DND-41 (cell line): ENCODE measurements around the gene TCF20.

ENCODE experiments used
- ATAC-seq: fragments of 200-7000 bp; cut with Tn5 transposase; 3 replicates; pipeline ENCODE4 v1.9.1; 2021; ENCODE audit warnings: low read depth; ENCODE audit not compliant: insufficient read depth
- DNase-seq: peaks from one replicate; pipeline ENCODE4 v3.0.0-alpha.2; 2020
- H2AFZ ChIP-seq: 2 replicates; pipeline ENCODE4 v1.6.0; 2012; ENCODE audit warnings: low read depth, low read length
- H3K27ac ChIP-seq: 2 replicates; pipeline ENCODE4 v1.5.1; 2012; ENCODE audit warnings: low read length, inconsistent platforms
- H3K27me3 ChIP-seq: fragments of 200-600 bp; sonication (generic); 2 replicates; pipeline ENCODE4 v1.6.0; 2012; ENCODE audit warnings: low read length, mild to moderate bottlenecking, inconsistent platforms; ENCODE audit not compliant: insufficient read depth, poor library complexity
- H3K36me3 ChIP-seq: 2 replicates; pipeline ENCODE4 v1.5.1; 2012; ENCODE audit warnings: low read length, inconsistent platforms; ENCODE audit not compliant: insufficient read depth
- H3K4me1 ChIP-seq: 2 replicates; pipeline ENCODE4 v1.5.1; 2012; ENCODE audit warnings: mild to moderate bottlenecking, low read length; ENCODE audit not compliant: insufficient read depth
- H3K4me2 ChIP-seq: 2 replicates; pipeline ENCODE4 v1.6.0; 2012; ENCODE audit warnings: mild to moderate bottlenecking, moderate library complexity, low read length, inconsistent platforms; ENCODE audit not compliant: insufficient read depth
- H3K4me3 ChIP-seq, 2 experiments: fragments of 200-600 bp in 1 of 2; shearing (Covaris generic) in 1 of 2; 2 replicates each; pipeline ENCODE4 v1.5.1; 2012 to 2016; ENCODE audit warnings: inconsistent platforms in 2 of 2, low read length in 2 of 2, mild to moderate bottlenecking in 2 of 2, low read depth in 1 of 2, moderate library complexity in 1 of 2
- H3K79me2 ChIP-seq: 2 replicates; pipeline ENCODE4 v1.6.0; 2012; ENCODE audit warnings: low read length, inconsistent platforms; ENCODE audit not compliant: insufficient read depth
- H3K9ac ChIP-seq: 2 replicates; pipeline ENCODE4 v1.6.0; 2012; ENCODE audit warnings: low read depth, mild to moderate bottlenecking, inconsistent platforms, low read length, moderate library complexity
- H3K9me3 ChIP-seq: 2 replicates; pipeline ENCODE4 v1.5.1; 2012; ENCODE audit warnings: low read length, moderate library complexity, mild to moderate bottlenecking, inconsistent platforms; ENCODE audit not compliant: insufficient read depth, severe bottlenecking
- H4K20me1 ChIP-seq: 2 replicates; pipeline ENCODE4 v1.6.0; 2012; ENCODE audit warnings: low read length; ENCODE audit not compliant: insufficient read depth
- EZH2 ChIP-seq: IDR thresholded peaks from 3 replicates; pipeline ENCODE4 v1.6.1; 2012; ENCODE audit warnings: borderline replicate concordance, low read depth, mild to moderate bottlenecking, moderate library complexity, low read length, inconsistent platforms; ENCODE audit not compliant: severe bottlenecking
- TF ChIP-seq, protein P1 (sequence below): IDR thresholded peaks from 2 replicates; pipeline ENCODE4 v1.5.1; 2012; ENCODE audit warnings: borderline replicate concordance, low read length, moderate library complexity, mild to moderate bottlenecking; ENCODE audit not compliant: poor library complexity, severe bottlenecking; ENCODE audit errors: extremely low read depth

The TCF20 gene

DNA sequence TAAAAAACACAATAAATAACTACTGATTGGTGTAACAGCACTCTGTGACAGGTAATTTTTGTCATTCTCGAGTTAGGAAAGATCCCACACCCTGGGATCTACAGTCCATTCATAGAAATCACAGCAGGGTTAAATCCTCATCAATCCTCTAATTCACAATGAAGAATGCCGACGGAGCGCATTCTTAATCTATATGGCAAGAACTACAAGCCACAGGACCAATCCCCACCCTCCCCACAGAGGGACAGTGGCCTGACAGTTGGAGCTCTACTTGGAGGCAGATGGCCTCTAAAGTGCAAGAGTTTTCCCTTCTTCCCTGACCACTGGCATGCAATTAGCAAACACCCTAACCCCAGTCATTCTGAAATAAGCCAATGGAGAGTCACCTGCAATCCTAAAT is 34.2 kb downstream of the TCF20 start:
- H2AFZ ChIP-seq: no peak overlapping the region
- TF ChIP-seq, protein P1, sequence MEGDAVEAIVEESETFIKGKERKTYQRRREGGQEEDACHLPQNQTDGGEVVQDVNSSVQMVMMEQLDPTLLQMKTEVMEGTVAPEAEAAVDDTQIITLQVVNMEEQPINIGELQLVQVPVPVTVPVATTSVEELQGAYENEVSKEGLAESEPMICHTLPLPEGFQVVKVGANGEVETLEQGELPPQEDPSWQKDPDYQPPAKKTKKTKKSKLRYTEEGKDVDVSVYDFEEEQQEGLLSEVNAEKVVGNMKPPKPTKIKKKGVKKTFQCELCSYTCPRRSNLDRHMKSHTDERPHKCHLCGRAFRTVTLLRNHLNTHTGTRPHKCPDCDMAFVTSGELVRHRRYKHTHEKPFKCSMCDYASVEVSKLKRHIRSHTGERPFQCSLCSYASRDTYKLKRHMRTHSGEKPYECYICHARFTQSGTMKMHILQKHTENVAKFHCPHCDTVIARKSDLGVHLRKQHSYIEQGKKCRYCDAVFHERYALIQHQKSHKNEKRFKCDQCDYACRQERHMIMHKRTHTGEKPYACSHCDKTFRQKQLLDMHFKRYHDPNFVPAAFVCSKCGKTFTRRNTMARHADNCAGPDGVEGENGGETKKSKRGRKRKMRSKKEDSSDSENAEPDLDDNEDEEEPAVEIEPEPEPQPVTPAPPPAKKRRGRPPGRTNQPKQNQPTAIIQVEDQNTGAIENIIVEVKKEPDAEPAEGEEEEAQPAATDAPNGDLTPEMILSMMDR: no peak
- no peak for TF ChIP-seq EZH2
- H3K9ac ChIP-seq: no peak overlapping the region
- H3K4me3 ChIP-seq: no peak overlapping the region
- H3K79me2 ChIP-seq: peaks cover 99% of the 10 kb centered on the region
- H4K20me1 ChIP-seq: peaks cover 51% of the 10 kb centered on the region
- no peaks in the 10 kb centered on the region for H3K27me3 ChIP-seq
- no peak overlapping the region for H3K27ac ChIP-seq
- no peak overlapping the region for H3K4me2 ChIP-seq
- DNase-seq (no peak), ATAC-seq (no peak)
- peaks cover 13% of the 10 kb centered on the region for H3K36me3 ChIP-seq
- no peaks in the 10 kb centered on the region for H3K4me1 ChIP-seq
- peaks cover 10% of the 10 kb centered on the region for H3K9me3 ChIP-seq

DNA sequence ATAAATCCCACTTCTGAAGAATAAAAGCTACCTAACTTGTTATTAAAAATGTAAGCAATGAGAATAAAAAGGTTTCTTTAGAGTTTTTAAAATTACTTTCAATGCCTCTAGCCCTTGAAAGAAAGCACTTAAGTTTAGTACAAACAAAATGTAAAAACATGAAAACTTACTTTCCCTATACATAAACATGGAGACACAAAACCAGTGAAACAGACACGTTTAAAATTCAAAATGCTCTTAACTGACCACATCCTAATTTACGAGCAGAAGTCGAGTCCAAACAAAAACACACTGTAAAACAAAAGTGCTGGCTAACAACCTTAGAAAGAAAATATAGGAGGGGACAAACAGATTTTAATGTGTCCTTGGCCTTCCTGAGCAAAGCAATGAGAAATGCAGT is 36.6 kb downstream of the TCF20 start:
- Histone ChIP-seq H3K27me3 (no peaks in the 10 kb centered on the region), H2AFZ (no peak overlapping the region), H3K4me3 (no peak overlapping the region), H3K4me2 (no peak overlapping the region), H4K20me1 (peaks cover 69% of the 10 kb centered on the region), H3K79me2 (peaks cover 99% of the 10 kb centered on the region), H3K9me3 (peaks cover 7% of the 10 kb centered on the region), H3K4me1 (no peaks in the 10 kb centered on the region), H3K27ac (no peak overlapping the region), H3K9ac (no peak overlapping the region), H3K36me3 (0 out of 2 replicates have a peak, but pooled peaks cover 2% of the 10 kb centered on the region)
- DNase-seq (no peak), ATAC-seq (no peak)
- TF ChIP-seq EZH2: no peak
- TF ChIP-seq, protein P1: no peak

- Histone ChIP-seq H4K20me1 (peaks cover 83% of the 10 kb centered on the region), H3K4me1 (no peaks in the 10 kb centered on the region), H3K36me3 (no peaks in the 10 kb centered on the region), H3K9ac (no peak overlapping the region), H3K79me2 (peaks cover 99% of the 10 kb centered on the region), H3K4me2 (no peak overlapping the region), H2AFZ (no peak overlapping the region), H3K27ac (no peak overlapping the region), H3K9me3 (no peaks in the 10 kb centered on the region), H3K4me3 (no peak overlapping the region), H3K27me3 (no peaks in the 10 kb centered on the region)
- TF ChIP-seq, protein P1: no peak
- no peak for TF ChIP-seq EZH2
- ATAC-seq: no peak
- DNase-seq: no peak
Measured at GRCh38 chr22:42231929-42232328, 38.5 kb downstream of the TCF20 start.
